ENCODE data around the gene MED22. TPM values are rescaled to one million over a fixed set of nuclear protein-coding genes. Genes with fewer than 3 reads are reported as not detected.

The MED22 gene
- total RNA-seq, 1 experiment from 2014 or later, result 18.6 TPM

DNA sequence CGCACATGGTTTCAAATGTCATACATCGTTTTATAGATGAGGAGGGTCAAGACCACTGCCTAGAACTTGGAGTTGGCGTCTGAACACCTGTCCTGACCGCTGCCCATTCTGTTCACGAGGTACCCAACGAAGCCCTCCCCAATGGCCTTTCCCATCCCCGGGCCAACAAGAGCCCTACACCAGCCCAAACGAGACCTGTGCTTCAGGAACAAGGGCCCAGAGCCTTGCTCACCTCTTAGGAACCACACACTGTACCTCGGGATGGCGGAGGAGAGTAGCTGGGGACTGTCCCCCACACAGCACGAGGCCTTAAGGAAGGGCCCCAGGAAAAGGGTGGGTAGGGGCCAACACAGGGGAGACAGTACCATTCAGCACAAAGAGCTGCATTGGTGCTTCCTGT is 14.9 kb downstream of the MED22 start:
- Histone ChIP-seq H3K9me2 (ENCODE audit: insufficient read depth) (no peaks in the 10 kb centered on the region), H3K4me2 (ENCODE audit: low read length) (no peak overlapping the region), H3K4me1 (ENCODE audit: control insufficient read depth in 1 of 2, insufficient read depth in 2 of 2, low read length in 2 of 2) (peaks cover 12 to 32% of the 10 kb centered on the region in 2 experiments), H2AFZ (ENCODE audit: low read depth, low read length, poor library complexity, severe bottlenecking) (no peak overlapping the region), H3K27ac (ENCODE audit: low read depth, low read length) (no peak overlapping the region), H3K4me3 (replicated peaks in 1 of 2; ENCODE audit: low read depth in 1 of 2, low read length in 2 of 2) (no peak overlapping the region), H3K9me3 (ENCODE audit: control insufficient read depth in 1 of 2, insufficient read depth in 1 of 2, low read depth in 1 of 2, low read length in 2 of 2) (no peaks in the 10 kb centered on the region), H3K79me2 (ENCODE audit: insufficient read depth, low read length) (peaks cover 44% of the 10 kb centered on the region), H3K27me3 (ENCODE audit: insufficient read depth, low read length) (no peaks in the 10 kb centered on the region), H3K9ac (ENCODE audit: low read length) (no peak overlapping the region), H4K20me1 (ENCODE audit: insufficient read depth) (no peaks in the 10 kb centered on the region; the same call in 1 of the 2 replicates), H3K36me3 (ENCODE audit: control insufficient read depth in 1 of 2, insufficient read depth in 2 of 2, low read length in 2 of 2) (peaks cover 34 to 42% of the 10 kb centered on the region in 2 experiments; a peak in 3 of 4 replicates)
- ChIA-PET POLR2A (no interaction called here), CTCF (interaction anchor here (2.1 kb wide), 1 partner anchor 147 kb away, joined by 7 read pairs; no protein-coding TSS in a partner anchor), RAD21 (ENCODE audit: low non-redundant PET in 1 of 2, low total read pairs in 2 of 2, uncharacterized antibody in 2 of 2, unreplicated experiment in 2 of 2) (no interaction called here)
- BruUV-seq (replicated peaks), result no TSS peak
- intact Hi-C loops (cut with micrococcal nuclease), result no loop called here
- ATAC-seq, result no peak
- TF ChIP-seq, protein P1, sequence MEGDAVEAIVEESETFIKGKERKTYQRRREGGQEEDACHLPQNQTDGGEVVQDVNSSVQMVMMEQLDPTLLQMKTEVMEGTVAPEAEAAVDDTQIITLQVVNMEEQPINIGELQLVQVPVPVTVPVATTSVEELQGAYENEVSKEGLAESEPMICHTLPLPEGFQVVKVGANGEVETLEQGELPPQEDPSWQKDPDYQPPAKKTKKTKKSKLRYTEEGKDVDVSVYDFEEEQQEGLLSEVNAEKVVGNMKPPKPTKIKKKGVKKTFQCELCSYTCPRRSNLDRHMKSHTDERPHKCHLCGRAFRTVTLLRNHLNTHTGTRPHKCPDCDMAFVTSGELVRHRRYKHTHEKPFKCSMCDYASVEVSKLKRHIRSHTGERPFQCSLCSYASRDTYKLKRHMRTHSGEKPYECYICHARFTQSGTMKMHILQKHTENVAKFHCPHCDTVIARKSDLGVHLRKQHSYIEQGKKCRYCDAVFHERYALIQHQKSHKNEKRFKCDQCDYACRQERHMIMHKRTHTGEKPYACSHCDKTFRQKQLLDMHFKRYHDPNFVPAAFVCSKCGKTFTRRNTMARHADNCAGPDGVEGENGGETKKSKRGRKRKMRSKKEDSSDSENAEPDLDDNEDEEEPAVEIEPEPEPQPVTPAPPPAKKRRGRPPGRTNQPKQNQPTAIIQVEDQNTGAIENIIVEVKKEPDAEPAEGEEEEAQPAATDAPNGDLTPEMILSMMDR (IDR thresholded peaks at IDR 0.05 in 2 of 3, conservative IDR thresholded peaks at IDR 0.05 in 1 of 3; ENCODE audit: borderline replicate concordance in 1 of 3, insufficient read depth in 1 of 3, low read depth in 2 of 3, low read length in 2 of 3), result no peak
- DNase-seq (ENCODE audit: low read depth, low spot score), result no peak

DNA sequence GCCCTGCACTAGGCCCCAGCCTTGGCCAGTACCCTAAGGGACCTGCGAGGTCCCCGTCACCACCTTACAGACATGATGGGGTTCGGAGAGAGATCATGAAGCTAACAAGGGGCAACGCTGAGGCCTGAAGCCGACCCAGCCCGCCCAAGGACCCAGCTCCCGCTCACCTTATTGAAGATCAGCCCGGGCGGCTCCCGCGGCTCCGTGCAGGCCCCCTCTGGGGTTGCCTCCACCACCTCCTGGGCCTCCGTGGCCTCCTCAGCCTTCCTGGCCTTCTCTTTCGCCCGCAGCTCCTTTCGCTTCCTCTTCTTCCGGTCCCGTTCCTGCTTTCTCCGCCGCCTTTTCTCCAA is 15.6 kb downstream of the MED22 start:
- ChIA-PET RAD21 (ENCODE audit: low non-redundant PET in 1 of 2, low total read pairs in 2 of 2, uncharacterized antibody in 2 of 2, unreplicated experiment in 2 of 2) (no interaction called here), CTCF (interaction anchor here (2.1 kb wide), 1 partner anchor 147 kb away, joined by 7 read pairs; no protein-coding TSS in a partner anchor), POLR2A (no interaction called here)
- no peaks in the 10 kb centered on the region for H3K9me2 ChIP-seq (ENCODE audit: insufficient read depth)
- H4K20me1 ChIP-seq (ENCODE audit: insufficient read depth), result no peaks in the 10 kb centered on the region; the same call in 1 of the 2 replicates
- DNase-seq (ENCODE audit: low read depth, low spot score) (no peak), ATAC-seq (no peak)
- peaks cover 34 to 42% of the 10 kb centered on the region in 2 experiments; a peak in 3 of 4 replicates for H3K36me3 ChIP-seq (ENCODE audit: control insufficient read depth in 1 of 2, insufficient read depth in 2 of 2, low read length in 2 of 2)
- H3K4me2 ChIP-seq (ENCODE audit: low read length), result no peak overlapping the region
- BruUV-seq (replicated peaks), result no TSS peak
- no peak overlapping the region for H3K27ac ChIP-seq (ENCODE audit: low read depth, low read length)
- H3K9ac ChIP-seq (ENCODE audit: low read length), result no peak overlapping the region
- intact Hi-C loops (cut with micrococcal nuclease), result no loop called here
- peaks cover 12 to 32% of the 10 kb centered on the region in 2 experiments for H3K4me1 ChIP-seq (ENCODE audit: control insufficient read depth in 1 of 2, insufficient read depth in 2 of 2, low read length in 2 of 2)
- H3K27me3 ChIP-seq (ENCODE audit: insufficient read depth, low read length), result no peaks in the 10 kb centered on the region
- no peak overlapping the region for H3K4me3 ChIP-seq (replicated peaks in 1 of 2; ENCODE audit: low read depth in 1 of 2, low read length in 2 of 2)
- H2AFZ ChIP-seq (ENCODE audit: low read depth, low read length, poor library complexity, severe bottlenecking), result no peak overlapping the region
- H3K9me3 ChIP-seq (ENCODE audit: control insufficient read depth in 1 of 2, insufficient read depth in 1 of 2, low read depth in 1 of 2, low read length in 2 of 2), result no peaks in the 10 kb centered on the region
- H3K79me2 ChIP-seq (ENCODE audit: insufficient read depth, low read length), result peaks cover 44% of the 10 kb centered on the region
- no peak for TF ChIP-seq RAD21 (IDR thresholded peaks at IDR 0.05; ENCODE audit: low read depth)
- no peak for TF ChIP-seq POLR2A (IDR thresholded peaks at IDR 0.05; ENCODE audit: borderline replicate concordance, extremely low read depth, insufficient read depth, insufficient read length)
- TF ChIP-seq, protein P2, sequence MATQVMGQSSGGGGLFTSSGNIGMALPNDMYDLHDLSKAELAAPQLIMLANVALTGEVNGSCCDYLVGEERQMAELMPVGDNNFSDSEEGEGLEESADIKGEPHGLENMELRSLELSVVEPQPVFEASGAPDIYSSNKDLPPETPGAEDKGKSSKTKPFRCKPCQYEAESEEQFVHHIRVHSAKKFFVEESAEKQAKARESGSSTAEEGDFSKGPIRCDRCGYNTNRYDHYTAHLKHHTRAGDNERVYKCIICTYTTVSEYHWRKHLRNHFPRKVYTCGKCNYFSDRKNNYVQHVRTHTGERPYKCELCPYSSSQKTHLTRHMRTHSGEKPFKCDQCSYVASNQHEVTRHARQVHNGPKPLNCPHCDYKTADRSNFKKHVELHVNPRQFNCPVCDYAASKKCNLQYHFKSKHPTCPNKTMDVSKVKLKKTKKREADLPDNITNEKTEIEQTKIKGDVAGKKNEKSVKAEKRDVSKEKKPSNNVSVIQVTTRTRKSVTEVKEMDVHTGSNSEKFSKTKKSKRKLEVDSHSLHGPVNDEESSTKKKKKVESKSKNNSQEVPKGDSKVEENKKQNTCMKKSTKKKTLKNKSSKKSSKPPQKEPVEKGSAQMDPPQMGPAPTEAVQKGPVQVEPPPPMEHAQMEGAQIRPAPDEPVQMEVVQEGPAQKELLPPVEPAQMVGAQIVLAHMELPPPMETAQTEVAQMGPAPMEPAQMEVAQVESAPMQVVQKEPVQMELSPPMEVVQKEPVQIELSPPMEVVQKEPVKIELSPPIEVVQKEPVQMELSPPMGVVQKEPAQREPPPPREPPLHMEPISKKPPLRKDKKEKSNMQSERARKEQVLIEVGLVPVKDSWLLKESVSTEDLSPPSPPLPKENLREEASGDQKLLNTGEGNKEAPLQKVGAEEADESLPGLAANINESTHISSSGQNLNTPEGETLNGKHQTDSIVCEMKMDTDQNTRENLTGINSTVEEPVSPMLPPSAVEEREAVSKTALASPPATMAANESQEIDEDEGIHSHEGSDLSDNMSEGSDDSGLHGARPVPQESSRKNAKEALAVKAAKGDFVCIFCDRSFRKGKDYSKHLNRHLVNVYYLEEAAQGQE (IDR thresholded peaks at IDR 0.05; ENCODE audit: low read depth), result no peak
- TF ChIP-seq, protein P3, sequence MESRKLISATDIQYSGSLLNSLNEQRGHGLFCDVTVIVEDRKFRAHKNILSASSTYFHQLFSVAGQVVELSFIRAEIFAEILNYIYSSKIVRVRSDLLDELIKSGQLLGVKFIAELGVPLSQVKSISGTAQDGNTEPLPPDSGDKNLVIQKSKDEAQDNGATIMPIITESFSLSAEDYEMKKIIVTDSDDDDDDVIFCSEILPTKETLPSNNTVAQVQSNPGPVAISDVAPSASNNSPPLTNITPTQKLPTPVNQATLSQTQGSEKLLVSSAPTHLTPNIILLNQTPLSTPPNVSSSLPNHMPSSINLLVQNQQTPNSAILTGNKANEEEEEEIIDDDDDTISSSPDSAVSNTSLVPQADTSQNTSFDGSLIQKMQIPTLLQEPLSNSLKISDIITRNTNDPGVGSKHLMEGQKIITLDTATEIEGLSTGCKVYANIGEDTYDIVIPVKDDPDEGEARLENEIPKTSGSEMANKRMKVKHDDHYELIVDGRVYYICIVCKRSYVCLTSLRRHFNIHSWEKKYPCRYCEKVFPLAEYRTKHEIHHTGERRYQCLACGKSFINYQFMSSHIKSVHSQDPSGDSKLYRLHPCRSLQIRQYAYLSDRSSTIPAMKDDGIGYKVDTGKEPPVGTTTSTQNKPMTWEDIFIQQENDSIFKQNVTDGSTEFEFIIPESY (IDR thresholded peaks at IDR 0.05; ENCODE audit: extremely low read depth, insufficient replicate concordance, low read length), result no peak
- TF ChIP-seq SRF (IDR thresholded peaks at IDR 0.05; ENCODE audit: low read depth), result no peak
- TF ChIP-seq TCF7L2 (IDR thresholded peaks at IDR 0.05; ENCODE audit: borderline replicate concordance, extremely low read depth, insufficient read depth, insufficient read length), result no peak
- TF ChIP-seq, protein P4, sequence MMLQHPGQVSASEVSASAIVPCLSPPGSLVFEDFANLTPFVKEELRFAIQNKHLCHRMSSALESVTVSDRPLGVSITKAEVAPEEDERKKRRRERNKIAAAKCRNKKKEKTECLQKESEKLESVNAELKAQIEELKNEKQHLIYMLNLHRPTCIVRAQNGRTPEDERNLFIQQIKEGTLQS (IDR thresholded peaks at IDR 0.05), result no peak
- TF ChIP-seq ZNF274 (IDR thresholded peaks at IDR 0.05; ENCODE audit: low read depth, low read length), result no peak
- TF ChIP-seq ZFX (IDR thresholded peaks at IDR 0.05), result no peak
- no peak for TF ChIP-seq POLR2AphosphoS5 (IDR thresholded peaks at IDR 0.05; ENCODE audit: low read depth, low read length)
- no peak for TF ChIP-seq SP1 (IDR thresholded peaks at IDR 0.05; ENCODE audit: low read depth)
